Smooth muscle cell (in vitro differentiated cells): Measurements from ENCODE around the gene UST. TPM values are rescaled to one million over a fixed set of nuclear protein-coding genes. Genes with fewer than 3 reads are reported as not detected.

Source experiments
- DNase-seq: peaks from one replicate; lab custom pipeline; 2025; ENCODE audit not compliant: unreplicated experiment; lab: John Stamatoyannopoulos, UW
- H2AFZ ChIP-seq: fragments of 200-600 bp; sonication (generic); 2 replicates; pipeline ENCODE4 v1.6.0; 2016; ENCODE audit warnings: antibody characterized with exemption, low read depth, mild to moderate bottlenecking
- H3F3A ChIP-seq: fragments of 200-600 bp; sonication (generic); 2 replicates; pipeline ENCODE4 v1.6.0; 2017; ENCODE audit warnings: antibody characterized with exemption, low read depth
- H3K27ac ChIP-seq: fragments of 200-600 bp; sonication (generic); 2 replicates; pipeline ENCODE4 v1.5.1; 2016; ENCODE audit warnings: low read depth, mild to moderate bottlenecking
- H3K27me3 ChIP-seq: fragments of 200-600 bp; sonication (generic); 2 replicates; pipeline ENCODE4 v1.6.1; 2016; ENCODE audit warnings: low read depth, mild to moderate bottlenecking
- H3K36me3 ChIP-seq: fragments of 200-600 bp; sonication (generic); 2 replicates; pipeline ENCODE4 v1.5.1; 2016; ENCODE audit warnings: low read depth
- H3K4me1 ChIP-seq: fragments of 200-600 bp; sonication (generic); 2 replicates; pipeline ENCODE4 v1.5.1; 2016; ENCODE audit warnings: low read depth
- H3K4me2 ChIP-seq: fragments of 200-600 bp; sonication (generic); 2 replicates; pipeline ENCODE4 v1.6.0; 2016; ENCODE audit warnings: mild to moderate bottlenecking
- H3K4me3 ChIP-seq: fragments of 200-600 bp; sonication (generic); 2 replicates; pipeline ENCODE4 v1.5.1; 2016; ENCODE audit warnings: mild to moderate bottlenecking
- H3K79me2 ChIP-seq: fragments of 200-600 bp; sonication (generic); 2 replicates; pipeline ENCODE4 v1.6.0; 2016; ENCODE audit warnings: low read depth, mild to moderate bottlenecking
- H3K9ac ChIP-seq: fragments of 200-600 bp; sonication (generic); 2 replicates; pipeline ENCODE4 v1.6.0; 2016; ENCODE audit warnings: low read depth
- H3K9me3 ChIP-seq: fragments of 200-600 bp; sonication (generic); replicated peaks from 2 replicates; pipeline ENCODE4 v1.5.1; 2016; ENCODE audit warnings: low read depth
- H4K20me1 ChIP-seq: fragments of 200-600 bp; sonication (generic); 2 replicates; pipeline ENCODE4 v1.6.0; 2016; ENCODE audit warnings: low read depth
- CTCF ChIP-seq: fragments of 200-600 bp; sonication (generic); IDR thresholded peaks from 2 replicates; pipeline ENCODE4 v1.5.1; 2017; ENCODE audit warnings: borderline replicate concordance, mild to moderate bottlenecking, antibody characterized with exemption; ENCODE audit not compliant: insufficient read depth, poor library complexity, severe bottlenecking
- WGBS: methylation state at CpG from one replicate; pipeline ENCODE4 v1.1.7; 2016; ENCODE audit warnings: low lambda C conversion rate; 5-methylcytosine and 5-hydroxymethylcytosine counted together
- polyA plus RNA-seq: library from polyadenylated mRNA; unstranded; fragments of >200 nt; fragmentation: Nextera tagmentation; extraction: Ambion mirVana; gene quantifications from 2 replicates; pipeline ENCODE4 v1.2.1, GENCODE V29; 2016
- total RNA-seq: library from RNA; depleted of rRNA; stranded (reverse); fragments of >200 nt; gene quantifications from 2 replicates; pipeline ENCODE4 v1.2.3, GENCODE V29; 2014

UST gene
- total and polyA plus RNA-seq, 2 experiments from 2014 or later = 16.1 to 19.5 TPM

GRCh38 chr6:149059557-149059956 lies 312.7 kb downstream of the UST start:
- Histone ChIP-seq H2AFZ (no peak overlapping the region), H3K27me3 (no peaks in the 10 kb centered on the region), H3K36me3 (no peaks in the 10 kb centered on the region), H3K4me2 (peak overlapping the region; percentile 63), H3K9ac (no peak overlapping the region), H3F3A (peaks cover 8% of the 10 kb centered on the region), H3K4me3 (no peak overlapping the region), H3K79me2 (no peaks in the 10 kb centered on the region), H3K9me3 (no peaks in the 10 kb centered on the region), H4K20me1 (no peaks in the 10 kb centered on the region), H3K4me1 (no peaks in the 10 kb centered on the region), H3K27ac (no peak overlapping the region)
- no peak for DNase-seq
- TF ChIP-seq CTCF = no peak
- 63% methylated on average over 7 of the region's 7 CpGs for WGBS

- Histone ChIP-seq H3K27me3 (no peaks in the 10 kb centered on the region), H3K79me2 (no peaks in the 10 kb centered on the region), H3K36me3 (no peaks in the 10 kb centered on the region), H3K9me3 (no peaks in the 10 kb centered on the region), H3K27ac (no peak overlapping the region), H3K4me3 (no peak overlapping the region), H4K20me1 (no peaks in the 10 kb centered on the region), H2AFZ (no peak overlapping the region), H3F3A (peaks cover 8% of the 10 kb centered on the region), H3K4me2 (no peak overlapping the region), H3K9ac (no peak overlapping the region), H3K4me1 (no peaks in the 10 kb centered on the region)
- DNase-seq = no peak
- TF ChIP-seq CTCF = no peak
- 90% methylated on average over 19 of the region's 19 CpGs for WGBS
Observed at GRCh38 chr6:149060300-149060984, 313.6 kb downstream of the UST start.

GRCh38 chr6:149060985-149061760 lies 314.3 kb downstream of the UST start:
- Histone ChIP-seq H3K27me3 (no peaks in the 10 kb centered on the region), H3K36me3 (no peaks in the 10 kb centered on the region), H3K79me2 (no peaks in the 10 kb centered on the region), H3K27ac (no peak overlapping the region), H3K4me3 (no peak overlapping the region), H3K4me1 (no peaks in the 10 kb centered on the region), H3K9me3 (no peaks in the 10 kb centered on the region), H3F3A (peaks cover 8% of the 10 kb centered on the region), H4K20me1 (no peaks in the 10 kb centered on the region), H2AFZ (no peak overlapping the region), H3K9ac (no peak overlapping the region), H3K4me2 (no peak overlapping the region)
- 48% methylated on average over 12 of the region's 12 CpGs for WGBS
- DNase-seq = no peak
- TF ChIP-seq CTCF = no peak

- DNase-seq = no peak
- Histone ChIP-seq H3K79me2 (no peaks in the 10 kb centered on the region), H3K4me2 (no peak overlapping the region), H3K36me3 (no peaks in the 10 kb centered on the region), H3K4me3 (no peak overlapping the region), H3K27ac (no peak overlapping the region), H3K9me3 (no peaks in the 10 kb centered on the region), H2AFZ (no peak overlapping the region), H3K27me3 (no peaks in the 10 kb centered on the region), H3F3A (peaks cover 8% of the 10 kb centered on the region), H4K20me1 (no peaks in the 10 kb centered on the region), H3K9ac (no peak overlapping the region), H3K4me1 (no peaks in the 10 kb centered on the region)
- WGBS = 37% methylated on average over 2 of the region's 2 CpGs
- no peak for TF ChIP-seq CTCF
Observed at GRCh38 chr6:149061930-149062329, 315.1 kb downstream of the UST start.
